Left colon (tissue), 2 donors: ENCODE results near the gene TFPI2. TPM values are rescaled to one million over a fixed set of nuclear protein-coding genes. Genes with fewer than 3 reads are reported as not detected.

ENCODE experiments used
- ATAC-seq: fragments of 200-7000 bp; cut with Tn5 transposase; one replicate; pipeline ENCODE4 v1.9.1; 2020; ENCODE audit warnings: mild to moderate bottlenecking, moderate library complexity
- DNase-seq, 2 donors: peaks; one replicate each; pipeline ENCODE4 v3.0.0-alpha.2; 2020
- intact Hi-C, 2 donors: fragments of 100-400 bp; cut with DNase I in 1 of 2; cut with micrococcal nuclease in 1 of 2; formaldehyde crosslinking; loops; one replicate each; pipeline versions ENCODE4 v1.11.2 to v1.14.0; 2022; cut with DNase I, micrococcal nuclease
- total RNA-seq, 2 donors: library from RNA; stranded (reverse); fragmentation: NEBNext Ultra II Directional; extraction: Animal tissue kit (Norgen Biotek cat#: 25700); gene quantifications; one replicate each; pipeline ENCODE4 v1.2.1, GENCODE V29; 2021
- donor health status: DM: no; HTN: no; CAD: no.
- donor health status: DM: yes; HTN: yes; CAD: no.

TFPI2 gene
- total RNA-seq, 2 donors from 2014 or later, result 0.37 to 0.47 TPM

DNA sequence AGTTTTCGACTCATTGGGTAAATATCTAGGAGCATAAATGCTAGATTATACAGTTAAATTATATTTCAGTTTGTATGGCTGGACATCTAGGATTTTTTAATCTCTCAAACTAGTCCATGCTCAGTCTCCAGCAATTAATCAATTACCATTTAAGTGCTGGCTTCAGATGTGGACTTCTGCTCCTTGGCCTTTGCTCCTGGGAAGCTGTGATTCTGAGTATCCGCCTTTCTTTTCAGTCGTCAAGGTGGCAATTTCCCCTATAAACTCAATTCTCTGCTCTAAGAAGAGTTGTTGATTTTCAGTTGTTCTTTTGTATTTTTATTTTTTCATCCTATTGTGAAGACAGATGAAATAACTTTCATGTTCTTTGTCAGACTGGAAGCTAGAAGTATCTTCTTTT lies 23.7 kb downstream of the TFPI2 start:
- no peak for DNase-seq
- no peak for ATAC-seq
- intact Hi-C loops, result no loop called here

DNA sequence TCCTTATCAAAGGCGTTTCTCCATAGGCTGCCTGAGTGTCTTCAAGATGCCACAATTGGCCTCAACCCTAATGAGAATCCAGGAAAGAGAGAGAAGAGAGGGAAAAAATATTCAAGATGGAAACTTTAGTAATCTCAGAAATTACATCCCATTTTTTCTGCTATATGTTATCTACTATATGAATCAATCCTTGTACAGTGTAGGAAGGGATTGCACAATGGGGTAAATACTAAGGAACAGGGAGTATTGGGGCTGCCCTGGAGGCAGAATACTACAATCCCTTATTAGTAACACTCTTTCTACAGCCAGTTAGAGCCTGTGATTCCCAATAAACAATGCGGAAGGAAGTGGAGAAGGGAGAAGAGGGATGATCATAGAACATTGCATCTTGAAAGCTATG lies 27.9 kb downstream of the TFPI2 start:
- ATAC-seq (no peak), DNase-seq (no peak)
- intact Hi-C loops, result no loop called here

DNA sequence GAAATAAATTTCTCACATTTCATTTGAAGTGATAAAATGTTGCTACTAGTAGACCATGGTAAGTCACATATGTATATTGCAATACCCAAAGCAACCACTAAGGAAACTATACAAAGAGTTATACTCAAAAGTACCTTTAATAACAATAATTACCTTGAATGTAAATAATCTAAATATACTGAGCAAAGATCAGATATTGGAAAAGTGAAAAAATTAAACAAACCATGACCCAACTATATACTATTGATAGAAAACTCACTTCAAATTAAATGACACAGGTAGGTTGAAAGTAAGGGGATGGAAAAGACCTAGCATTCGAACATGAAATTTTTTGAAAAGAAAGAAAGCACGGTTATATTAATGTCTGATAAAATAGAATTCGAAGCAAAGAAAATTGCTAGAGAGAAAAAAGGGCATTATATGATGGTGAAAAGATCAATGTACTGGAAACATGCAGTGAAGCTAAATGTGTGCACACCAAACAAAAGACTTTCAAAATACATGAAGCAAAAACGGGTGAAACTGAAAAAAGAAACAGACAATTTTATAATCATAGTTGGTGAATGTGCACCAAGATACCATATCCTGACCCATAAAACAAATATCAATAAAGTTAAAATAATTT lies 29.1 kb downstream of the TFPI2 start:
- ATAC-seq (no peak), DNase-seq (no peak)
- intact Hi-C loops, result no loop called here

DNA sequence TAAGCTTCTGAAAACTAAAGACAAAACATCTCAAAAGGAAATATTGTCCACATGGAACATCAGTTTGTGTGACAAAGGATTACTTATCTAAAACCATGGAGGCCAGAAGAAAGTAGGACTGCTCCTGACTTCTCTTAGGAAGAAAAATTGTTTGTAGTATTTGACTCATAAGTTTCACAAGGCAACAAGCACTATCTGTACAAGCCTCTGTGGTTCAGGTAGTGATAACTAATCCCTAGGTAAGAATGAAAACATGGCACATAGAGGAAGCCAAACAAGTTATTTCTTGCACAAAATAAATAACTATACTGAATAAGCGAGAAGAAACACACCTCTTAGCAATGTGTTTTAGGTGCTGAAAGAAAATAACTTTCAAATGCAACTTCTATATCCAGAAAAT lies 30.3 kb downstream of the TFPI2 start:
- no peak for DNase-seq
- intact Hi-C loops, result no loop called here
- ATAC-seq, result no peak

DNA sequence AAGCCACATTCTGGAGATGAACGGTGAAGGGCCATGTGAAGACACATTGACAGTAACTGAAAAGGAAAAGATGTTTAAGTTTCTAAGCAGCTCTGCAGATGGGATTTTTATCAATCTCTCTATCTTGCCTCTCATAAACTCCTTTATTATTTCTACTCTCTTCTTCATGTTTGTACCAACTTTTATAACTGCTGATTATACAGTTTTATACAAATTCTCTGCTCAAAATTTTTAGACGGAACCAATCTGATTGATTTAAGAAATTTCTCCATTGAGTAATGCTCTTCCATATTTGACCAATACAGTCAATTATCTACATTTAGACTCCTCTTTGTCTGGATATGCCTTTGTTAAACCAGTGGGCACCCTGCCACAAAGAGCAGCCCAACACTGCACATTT lies 31.7 kb downstream of the TFPI2 start:
- intact Hi-C loops, result no loop called here
- ATAC-seq (no peak), DNase-seq (no peak)

DNA sequence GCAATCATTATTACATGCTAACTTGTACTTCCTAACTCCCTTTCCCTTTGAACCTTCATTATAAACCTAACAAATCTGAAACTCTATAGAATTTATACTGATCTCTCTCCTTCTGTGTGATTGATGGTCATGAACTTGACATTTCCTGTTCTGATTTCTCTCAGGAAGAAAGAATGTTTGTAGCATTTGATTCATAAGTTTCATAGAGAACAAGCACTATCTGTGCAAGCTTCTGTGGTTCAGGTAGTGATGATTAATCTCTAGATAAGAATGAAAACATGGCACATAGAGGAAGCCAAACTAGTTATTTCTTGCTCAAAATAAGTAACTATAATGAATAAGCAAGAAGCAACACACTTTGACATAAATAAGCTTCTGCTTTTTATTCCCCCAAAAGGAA lies 34.2 kb downstream of the TFPI2 start:
- ATAC-seq (no peak), DNase-seq (no peak)
- intact Hi-C loops, result no loop called here

DNA sequence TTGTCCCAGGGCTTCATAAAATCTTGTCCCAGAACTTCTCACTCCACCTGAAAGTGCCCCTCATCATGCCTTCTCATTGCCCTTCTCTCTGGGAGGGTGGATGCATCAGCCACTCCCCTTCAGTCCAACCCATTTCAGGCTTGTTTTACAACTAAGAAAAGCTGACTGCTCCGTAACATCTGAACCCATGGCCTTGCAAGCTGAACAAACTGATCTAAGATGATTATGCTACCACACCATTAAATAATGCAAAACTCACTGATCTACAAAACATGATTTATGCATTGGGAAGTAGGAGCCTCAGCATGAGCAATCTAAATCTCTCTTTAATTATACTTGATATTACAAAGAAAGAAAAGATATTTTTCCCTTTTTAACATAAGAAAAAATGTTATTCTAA lies 34.8 kb downstream of the TFPI2 start:
- no peak for ATAC-seq
- intact Hi-C loops, result no loop called here

DNA sequence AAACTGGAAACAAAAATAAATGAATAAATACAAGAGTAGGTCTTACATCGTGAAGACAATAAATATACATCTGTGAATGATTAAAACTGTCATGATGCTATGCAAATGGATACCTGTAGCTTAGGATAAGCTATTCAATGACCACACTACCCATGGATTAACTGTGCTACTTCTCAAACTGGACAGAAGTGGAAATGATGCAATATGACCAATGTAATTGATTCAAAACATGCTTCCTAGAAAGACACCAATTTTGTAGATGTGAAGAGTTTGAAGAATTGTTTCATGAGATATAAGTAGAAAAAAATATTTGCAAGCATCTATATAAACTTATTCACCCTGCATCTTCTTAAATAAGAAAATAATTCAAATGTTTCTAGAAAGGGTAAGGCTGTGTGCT lies 36.1 kb downstream of the TFPI2 start:
- DNase-seq (no peak), ATAC-seq (no peak)
- intact Hi-C loops, result no loop called here

More for the DNA sequence above, 34.8 kb downstream of the TFPI2 start:
- no peak for DNase-seq

DNA sequence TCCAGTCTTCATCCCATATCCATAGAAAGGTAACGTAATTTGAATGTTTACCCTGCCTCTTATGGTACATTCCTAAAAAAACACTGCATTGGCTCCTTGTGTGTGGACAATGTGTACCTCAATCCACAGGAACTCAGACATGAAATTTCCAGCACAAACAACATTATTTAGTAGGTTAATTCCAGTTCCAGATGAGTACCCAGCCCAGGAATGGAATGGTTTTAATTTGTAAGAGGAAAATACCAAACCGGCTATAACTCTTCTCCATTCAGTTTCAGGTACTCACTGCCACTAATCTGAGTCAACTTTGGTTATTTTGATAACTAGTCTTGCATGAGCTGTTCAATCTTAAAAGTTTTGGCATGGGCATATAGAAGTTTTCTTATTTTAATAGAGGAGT lies 39.0 kb downstream of the TFPI2 start:
- ATAC-seq (no peak), DNase-seq (no peak)
- intact Hi-C loops, result no loop called here

DNA sequence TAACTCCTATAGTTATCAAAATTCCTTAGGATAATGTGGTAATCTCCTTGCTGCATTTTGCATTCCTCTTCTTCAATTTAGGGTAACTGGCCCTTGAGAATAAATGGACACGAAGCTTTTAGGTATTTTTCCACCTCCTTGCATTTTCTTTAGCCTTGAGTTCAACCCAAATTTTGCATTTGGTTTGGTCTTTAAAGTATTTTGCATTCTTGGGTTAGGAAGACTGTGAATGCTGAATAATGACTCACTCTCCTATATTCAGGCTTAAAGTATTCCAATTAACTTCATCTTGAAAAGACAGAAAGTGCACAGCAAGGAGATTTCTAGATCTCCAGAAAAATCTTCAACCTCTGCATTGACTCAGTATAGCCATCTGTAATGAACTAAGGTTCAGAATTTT lies 47.3 kb downstream of the TFPI2 start:
- no peak for DNase-seq
- ATAC-seq, result no peak
- intact Hi-C loops, result no loop called here

DNA sequence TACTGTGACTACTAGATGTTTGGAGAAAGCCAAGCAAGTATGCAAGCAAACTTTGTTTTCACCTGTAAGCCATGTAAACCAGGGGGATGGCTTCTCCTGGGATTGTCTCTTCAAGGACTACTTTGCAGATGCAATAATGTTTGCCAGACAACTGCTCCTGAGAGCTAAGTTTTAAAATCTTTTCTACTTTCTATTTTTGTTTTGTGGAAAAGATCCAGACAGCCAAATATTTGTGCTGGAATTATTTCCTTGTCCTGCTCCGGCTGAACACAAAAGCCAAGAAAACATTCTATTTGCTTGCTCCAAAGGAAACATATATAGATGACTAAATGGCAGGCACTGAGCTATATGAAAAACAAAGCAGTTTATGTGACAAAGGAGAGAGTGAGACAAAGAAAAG lies 51.6 kb downstream of the TFPI2 start:
- no peak for ATAC-seq
- intact Hi-C loops, result no loop called here
- no peak for DNase-seq

DNA sequence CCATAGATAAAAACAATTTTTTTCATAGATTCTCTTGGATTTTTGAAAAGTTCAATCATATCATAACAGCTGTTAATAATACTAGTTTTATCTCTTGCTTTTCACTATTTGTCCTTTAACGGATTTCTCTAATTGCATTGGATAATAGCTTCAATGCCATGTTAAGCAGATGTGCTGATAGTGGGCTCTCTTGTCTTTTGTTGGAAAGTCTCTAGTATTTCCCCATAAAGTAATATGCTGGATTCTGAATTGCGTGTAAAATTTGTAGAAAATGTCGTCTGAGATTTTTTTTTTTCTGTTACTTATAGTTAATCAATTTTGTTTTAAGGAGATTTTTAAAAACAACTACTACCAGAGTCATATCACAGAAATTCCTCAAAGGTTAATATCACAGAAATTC lies 53.3 kb downstream of the TFPI2 start:
- DNase-seq, result no peak
- intact Hi-C loops, result no loop called here
- no peak for ATAC-seq

DNA sequence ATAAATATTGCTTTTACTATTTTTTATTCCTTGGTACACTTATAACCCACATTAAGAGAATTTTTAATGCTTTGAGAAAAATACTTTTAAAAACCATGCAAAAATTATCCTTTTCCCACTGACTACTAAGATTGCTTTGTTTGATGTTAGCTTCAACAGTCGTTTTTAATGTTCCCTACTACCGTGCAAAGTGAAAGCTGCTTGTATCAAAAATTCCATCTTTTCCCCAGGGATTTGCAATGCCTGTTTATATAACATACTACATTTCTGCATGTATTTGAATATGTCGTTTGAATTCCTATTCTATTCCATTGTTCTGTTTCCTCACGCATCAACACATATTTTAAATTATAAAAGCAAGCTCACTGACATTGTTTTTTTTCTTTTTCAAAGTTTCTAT lies 54.4 kb downstream of the TFPI2 start:
- DNase-seq (no peak), ATAC-seq (no peak)
- intact Hi-C loops, result no loop called here

DNA sequence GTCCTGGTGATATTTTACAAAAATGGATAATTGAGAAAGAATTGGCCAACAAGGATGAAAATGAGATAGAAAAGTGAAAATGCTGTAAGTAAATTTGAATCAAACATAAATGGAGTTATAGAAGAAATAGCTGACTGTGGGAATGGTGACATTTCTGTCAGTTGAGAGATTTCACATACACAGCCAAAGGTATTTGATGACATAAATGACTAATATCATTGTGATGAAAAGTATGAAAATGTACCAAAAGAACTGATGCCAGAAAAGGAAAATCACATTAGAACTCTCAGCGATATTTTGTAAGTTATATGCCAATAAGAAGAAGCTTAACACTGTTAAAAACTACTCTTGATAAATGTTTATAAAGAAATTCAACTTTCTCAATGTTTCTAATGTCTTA lies 54.9 kb downstream of the TFPI2 start:
- no peak for DNase-seq
- no peak for ATAC-seq
- intact Hi-C loops, result no loop called here

Other genes with a start within 250 kb of the TFPI2 start
- not detected for gene GNGT1, start 15.8 kb upstream of the TFPI2 start, total RNA-seq
- gene GNG11, start 31.0 kb upstream of the TFPI2 start, total RNA-seq, result 1 to 10 TPM; 2.5 to 4.2 TPM
- gene BET1, start 113.6 kb upstream of the TFPI2 start, total RNA-seq, result 10 to 100 TPM; 16.3 to 16.6 TPM